ENCODE data around the gene ZBTB47. TPM values are rescaled to one million over a fixed set of nuclear protein-coding genes. Genes with fewer than 3 reads are reported as not detected.

Gene ZBTB47
- total RNA-seq, 3 donors from 2014 or later = 18.0 to 61.8 (median 45.2) TPM

- H3K9me3 ChIP-seq = no peaks in the 10 kb centered on the region
- intact Hi-C loops (cut with DNase I; ENCODE audit: low total_unique reads) = no loop called here
- peaks cover 10 to 18% of the 10 kb centered on the region in 2 donors for H3K4me1 ChIP-seq
- peak overlapping the region; percentile 40 to 98 for H3K27ac ChIP-seq
- H3K27me3 ChIP-seq = no peaks in the 10 kb centered on the region
- no peak for DNase-seq (ENCODE audit: low spot score in 2 of 2)
- no peaks in the 10 kb centered on the region for H3K36me3 ChIP-seq
- H3K4me3 ChIP-seq = peak overlapping the region in 1 of 3 donors; percentile 97
- TF ChIP-seq POLR2A (IDR thresholded peaks at IDR 0.05) (no peak), POLR2AphosphoS5 (IDR thresholded peaks at IDR 0.05) (no peak), CTCF (IDR thresholded peaks at IDR 0.05) (no peak)
Observed at GRCh38 chr3:42651248-42652091, 2.0 kb upstream of the ZBTB47 start.

GRCh38 chr3:42652251-42652610 lies 1.3 kb upstream of the ZBTB47 start:
- Histone ChIP-seq H3K36me3 (no peaks in the 10 kb centered on the region), H3K4me3 (peak overlapping the region; percentile 75 to 97 (median 86)), H3K27me3 (no peaks in the 10 kb centered on the region), H3K4me1 (peaks cover 10 to 18% of the 10 kb centered on the region in 2 donors), H3K9me3 (no peaks in the 10 kb centered on the region), H3K27ac (peak overlapping the region; percentile 89 to 98)
- intact Hi-C loops (cut with DNase I; ENCODE audit: low total_unique reads) = no loop called here
- DNase-seq (ENCODE audit: low spot score in 2 of 2) = no peak
- no peak for TF ChIP-seq POLR2AphosphoS5 (IDR thresholded peaks at IDR 0.05)
- TF ChIP-seq POLR2A (IDR thresholded peaks at IDR 0.05) = no peak
- no peak for TF ChIP-seq CTCF (IDR thresholded peaks at IDR 0.05)

GRCh38 chr3:42652611-42653302 lies 740 bp upstream of the ZBTB47 start:
- Histone ChIP-seq H3K9me3 (no peaks in the 10 kb centered on the region), H3K36me3 (no peaks in the 10 kb centered on the region), H3K27ac (peak overlapping the region; percentile 89 to 98), H3K4me3 (peak overlapping the region; percentile 75 to 97 (median 86)), H3K27me3 (no peaks in the 10 kb centered on the region), H3K4me1 (peaks cover 10 to 18% of the 10 kb centered on the region in 2 donors)
- peak; percentile 67 for TF ChIP-seq POLR2A (IDR thresholded peaks at IDR 0.05)
- peak in 2 of 3 donors; percentile 30 to 78 for TF ChIP-seq POLR2AphosphoS5 (IDR thresholded peaks at IDR 0.05)
- TF ChIP-seq CTCF (IDR thresholded peaks at IDR 0.05) = no peak
- peak; percentile 50 to 54 for DNase-seq (ENCODE audit: low spot score in 2 of 2)
- intact Hi-C loops (cut with DNase I; ENCODE audit: low total_unique reads) = no loop called here

- H3K27me3 ChIP-seq = no peaks in the 10 kb centered on the region
- no peak for DNase-seq (ENCODE audit: low spot score in 2 of 2)
- intact Hi-C loops (cut with DNase I; ENCODE audit: low total_unique reads) = no loop called here
- TF ChIP-seq CTCF (IDR thresholded peaks at IDR 0.05) = no peak
- TF ChIP-seq POLR2AphosphoS5 (IDR thresholded peaks at IDR 0.05) = no peak
- no peak for TF ChIP-seq POLR2A (IDR thresholded peaks at IDR 0.05)
- peak overlapping the region; percentile 89 to 98 for H3K27ac ChIP-seq
- peaks cover 10 to 18% of the 10 kb centered on the region in 2 donors for H3K4me1 ChIP-seq
- H3K36me3 ChIP-seq = no peaks in the 10 kb centered on the region
- peak overlapping the region; percentile 75 to 97 (median 86) for H3K4me3 ChIP-seq
- no peaks in the 10 kb centered on the region for H3K9me3 ChIP-seq
Observed at GRCh38 chr3:42653303-42653559, 266 bp upstream of the ZBTB47 start.
